ENCODE results near the gene RAD54L2.
"Not testable (repeated sequence)": the region's sequence is repeated elsewhere in the genome, so short reads cannot be mapped to it uniquely, and the experiment has no call there.

RAD54L2 gene

DNA sequence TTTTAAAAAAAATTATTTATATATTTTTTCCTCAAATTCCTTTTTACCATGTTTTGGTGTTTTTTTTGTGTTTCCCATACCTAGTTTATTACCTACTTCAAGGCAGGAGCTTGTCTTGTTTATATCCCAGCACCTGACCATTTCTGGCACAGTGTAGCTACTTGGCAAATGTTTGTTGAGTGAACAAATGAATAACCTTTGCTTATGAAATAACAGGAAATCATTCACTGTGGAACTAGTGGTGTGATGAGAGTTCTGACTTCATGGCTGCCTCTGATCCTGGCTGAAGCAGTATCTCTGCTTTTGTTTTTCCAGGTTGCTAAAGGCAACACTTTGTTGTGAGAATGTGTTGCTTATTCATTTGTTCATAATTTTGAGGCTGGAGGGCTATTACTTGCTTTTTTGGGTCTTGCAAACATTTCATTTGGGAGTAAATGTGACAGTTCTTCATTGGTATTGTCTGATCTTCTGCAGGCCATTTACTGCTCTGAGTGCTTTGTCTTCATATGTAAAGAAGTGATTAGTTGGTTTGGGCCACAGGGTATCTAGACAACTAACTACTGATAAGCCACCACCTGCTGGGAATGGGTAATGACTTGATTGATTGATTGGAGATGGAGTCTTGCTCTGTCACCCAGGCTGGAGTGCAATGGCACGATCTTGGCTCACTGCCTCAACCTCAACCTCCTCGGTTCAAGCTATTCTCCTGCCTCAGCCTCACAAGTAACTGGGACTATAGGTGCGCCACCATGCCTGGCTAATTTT lies 5.7 kb downstream of the RAD54L2 start:
- no peak for DNase-seq

DNA sequence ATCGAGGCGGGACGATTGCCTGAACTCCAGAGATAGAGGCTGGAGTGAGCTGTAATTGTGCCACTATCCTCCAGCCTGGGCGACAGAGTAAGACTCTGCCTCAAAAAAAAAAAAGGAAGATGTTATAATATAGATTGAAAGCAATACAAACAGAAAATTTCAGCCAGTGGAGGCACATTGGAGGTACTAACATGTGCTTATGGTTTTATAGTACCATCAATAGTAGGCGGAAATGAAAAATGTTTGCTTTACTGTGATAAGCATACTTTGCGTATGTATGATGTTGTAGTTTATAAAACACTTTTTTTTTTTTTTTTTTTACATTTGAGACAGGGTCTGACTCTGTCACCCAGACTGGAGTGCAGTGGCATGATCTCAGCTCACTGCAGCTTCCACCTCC lies 8.8 kb downstream of the RAD54L2 start:
- no peak for DNase-seq

DNA sequence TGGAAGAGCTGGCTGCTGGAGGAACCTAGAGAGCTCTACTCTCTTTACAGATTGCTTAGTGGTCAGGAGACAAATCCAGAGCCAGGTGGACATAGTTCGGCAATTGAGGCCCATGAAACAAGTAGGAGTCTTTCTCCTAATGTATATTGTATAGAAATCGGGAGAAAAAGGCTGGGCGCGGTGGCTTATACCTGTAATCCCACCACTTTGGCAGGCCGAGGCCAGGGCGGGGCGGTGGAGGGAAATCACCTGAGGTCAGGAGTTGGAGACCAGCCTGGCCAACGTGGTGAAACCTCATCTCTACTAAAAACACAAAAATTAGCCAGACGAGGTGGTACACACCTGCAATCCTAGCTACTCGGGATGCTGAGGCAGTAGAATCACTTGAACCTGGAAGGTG lies 10.8 kb downstream of the RAD54L2 start:
- DNase-seq: no peak

DNA sequence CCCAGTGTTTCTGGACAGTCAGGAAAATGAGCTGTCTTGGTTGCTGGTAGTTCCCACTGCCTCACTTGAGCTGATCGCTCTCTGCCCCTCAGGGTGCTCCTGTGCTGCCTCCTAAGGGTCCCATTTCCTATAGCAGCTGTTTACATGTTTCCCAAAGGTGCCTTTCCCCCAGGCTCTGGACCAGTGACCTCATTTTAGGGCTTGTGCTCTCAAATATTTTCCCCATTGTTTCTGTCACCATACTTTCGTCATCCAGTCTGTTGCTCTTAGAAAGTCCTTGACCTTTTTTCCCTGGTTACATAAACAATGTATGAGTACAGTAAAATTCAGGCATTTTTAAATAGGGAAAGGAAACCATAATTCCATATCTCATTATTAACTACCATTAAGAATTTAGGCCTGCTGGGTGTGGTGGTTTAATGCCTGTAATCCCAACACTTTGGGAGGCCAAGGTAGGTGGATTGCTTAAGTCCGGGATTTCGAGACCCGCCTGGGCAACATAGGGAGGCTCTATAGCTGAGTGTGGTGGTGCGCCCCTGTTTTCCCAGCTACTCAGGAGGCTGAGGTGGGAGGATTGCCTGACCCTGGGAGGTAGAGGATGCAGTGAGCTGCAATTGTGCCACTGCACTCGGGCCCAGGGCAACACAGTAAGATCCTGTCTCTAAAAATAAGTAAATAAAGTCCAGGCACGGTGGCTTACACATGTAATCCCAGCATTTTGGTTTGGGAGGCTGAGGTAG lies 11.7 kb downstream of the RAD54L2 start:
- DNase-seq: no peak

DNA sequence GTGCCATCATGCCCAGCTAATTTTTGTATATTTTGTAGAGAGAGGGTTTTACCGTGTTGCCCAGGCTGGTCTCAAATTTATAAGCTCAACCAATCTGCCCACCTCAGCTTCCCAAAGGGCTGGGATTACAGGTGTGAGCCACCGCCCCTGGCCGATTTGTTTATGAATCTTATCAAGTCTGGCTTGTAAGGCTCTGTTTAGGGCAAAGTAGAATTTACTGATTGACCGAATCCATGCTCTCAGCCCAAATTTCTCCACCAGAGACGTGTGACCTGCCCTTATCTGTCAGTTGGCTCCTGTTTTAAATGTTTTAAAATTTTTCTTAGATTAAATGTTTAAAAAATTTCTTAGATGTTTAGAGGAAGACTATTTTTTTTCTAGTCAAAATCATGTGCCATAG lies 19.5 kb downstream of the RAD54L2 start:
- no peak for DNase-seq

DNA sequence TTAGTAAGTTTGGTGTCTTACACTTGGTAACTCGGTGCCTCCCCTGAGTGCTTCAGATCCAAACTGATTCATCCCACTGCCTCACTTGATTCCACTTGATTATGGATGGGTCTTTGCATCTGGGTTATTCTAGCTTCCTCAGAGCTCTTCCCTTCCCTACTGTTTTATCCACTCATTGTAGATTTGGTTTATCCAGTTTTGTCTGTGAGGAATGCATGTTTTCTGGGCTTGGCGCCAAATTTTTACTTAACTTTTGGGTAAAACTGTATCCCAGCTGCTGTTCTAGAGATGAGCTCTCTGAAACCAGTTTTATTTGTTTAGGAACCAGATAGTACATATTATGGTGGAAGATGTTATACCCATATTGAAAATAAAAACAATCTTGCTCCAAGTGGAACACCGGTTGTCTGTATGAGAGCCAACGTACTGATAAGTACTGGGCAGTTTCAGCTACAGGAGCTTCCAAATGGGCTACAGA lies 20.9 kb downstream of the RAD54L2 start:
- no peak for DNase-seq

DNA sequence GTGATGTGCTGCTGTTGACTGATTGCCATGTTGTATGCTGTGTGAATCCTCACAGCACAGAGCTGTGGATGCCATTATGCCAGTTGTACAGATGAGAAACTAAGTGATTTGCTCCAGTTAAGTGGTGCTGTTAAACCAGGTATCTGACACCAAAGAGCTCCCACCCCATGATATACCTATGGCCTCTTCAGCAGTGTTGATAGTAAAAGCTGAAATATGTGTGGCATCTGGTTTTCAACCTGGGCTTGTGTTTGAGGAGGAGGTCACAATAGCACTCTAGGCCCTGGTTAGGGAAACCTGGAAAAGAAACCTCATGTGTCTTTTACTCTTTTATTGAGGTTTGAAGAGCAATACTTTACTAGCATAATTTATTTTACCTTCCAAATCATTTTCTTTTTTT lies 21.4 kb downstream of the RAD54L2 start:
- DNase-seq: no peak

DNA sequence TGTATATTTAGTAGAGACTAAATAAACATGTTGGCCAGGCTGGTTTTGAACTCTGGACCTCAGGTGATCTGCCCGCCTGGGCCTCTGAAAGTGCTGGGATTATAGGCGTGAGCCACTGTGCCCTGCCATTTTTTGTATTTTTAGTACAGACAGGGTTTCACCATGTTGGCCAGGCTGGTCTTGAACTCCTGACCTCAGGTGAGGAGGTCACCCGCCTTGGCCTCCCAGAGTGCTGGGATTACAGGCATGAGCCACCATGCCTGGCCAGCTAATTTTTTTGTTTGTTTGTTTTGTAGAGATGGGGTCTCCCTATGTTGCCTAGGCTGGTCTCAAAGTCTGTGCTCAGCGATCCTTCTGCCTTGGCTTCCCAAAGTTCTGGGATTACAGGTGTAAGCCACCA lies 23.9 kb downstream of the RAD54L2 start:
- not testable (repeated sequence) for DNase-seq

DNA sequence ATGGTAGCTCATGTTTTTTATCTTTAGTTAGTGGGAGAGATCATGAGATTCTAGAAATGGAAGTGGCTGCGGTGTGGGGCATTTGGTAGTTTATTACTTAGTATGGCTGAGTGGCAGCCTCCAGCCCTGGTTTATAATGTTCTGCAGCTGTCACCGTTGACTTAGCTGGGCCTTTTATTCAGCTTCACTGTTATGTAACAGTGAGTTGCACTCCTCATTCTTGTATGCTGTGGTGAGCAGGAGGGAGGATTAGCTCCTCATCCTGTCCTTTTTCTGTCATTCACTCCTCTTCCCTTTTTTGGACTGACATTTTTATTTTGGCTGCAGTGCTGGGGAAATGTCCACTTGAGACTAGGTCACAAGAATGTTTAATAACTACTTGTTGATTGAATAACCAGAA lies 29.5 kb downstream of the RAD54L2 start:
- DNase-seq: no peak

DNA sequence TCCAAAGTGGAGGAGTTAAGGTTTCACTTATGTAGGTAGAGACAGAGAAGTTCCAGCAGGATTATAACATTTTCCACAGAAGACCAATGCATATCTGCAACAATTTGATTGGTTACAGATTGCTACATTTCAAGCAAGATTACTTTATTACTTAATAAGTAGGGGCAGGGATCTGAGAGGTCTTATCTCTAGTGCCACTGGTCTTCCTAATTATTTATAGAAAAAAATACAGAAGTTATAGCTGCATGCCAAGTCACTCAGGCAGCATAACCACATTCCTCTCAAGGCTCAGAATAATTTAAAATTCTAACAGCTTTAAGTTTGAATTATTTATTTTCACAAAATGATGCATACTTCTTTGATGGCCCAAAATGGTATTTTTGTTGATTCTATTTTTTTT lies 30.5 kb downstream of the RAD54L2 start:
- DNase-seq: no peak

DNA sequence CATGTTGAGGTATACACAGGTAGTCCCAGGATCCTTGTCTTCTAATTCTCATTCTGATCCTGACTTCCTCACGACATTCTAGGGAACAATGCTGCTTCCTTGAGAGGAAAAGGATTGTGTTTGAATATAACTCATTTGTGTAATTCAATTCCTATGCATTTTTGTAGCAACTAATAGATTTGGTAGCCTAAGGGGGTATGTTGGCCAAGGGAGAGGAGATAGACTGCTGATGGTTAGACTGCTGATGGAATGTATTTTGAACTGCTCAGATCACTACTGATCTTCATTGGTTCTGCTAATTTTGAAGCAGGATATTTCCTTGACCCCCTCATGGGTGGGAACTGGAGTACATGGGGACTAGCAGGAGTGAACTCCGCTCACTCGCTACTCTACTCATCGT lies 39.7 kb downstream of the RAD54L2 start:
- DNase-seq: no peak

DNA sequence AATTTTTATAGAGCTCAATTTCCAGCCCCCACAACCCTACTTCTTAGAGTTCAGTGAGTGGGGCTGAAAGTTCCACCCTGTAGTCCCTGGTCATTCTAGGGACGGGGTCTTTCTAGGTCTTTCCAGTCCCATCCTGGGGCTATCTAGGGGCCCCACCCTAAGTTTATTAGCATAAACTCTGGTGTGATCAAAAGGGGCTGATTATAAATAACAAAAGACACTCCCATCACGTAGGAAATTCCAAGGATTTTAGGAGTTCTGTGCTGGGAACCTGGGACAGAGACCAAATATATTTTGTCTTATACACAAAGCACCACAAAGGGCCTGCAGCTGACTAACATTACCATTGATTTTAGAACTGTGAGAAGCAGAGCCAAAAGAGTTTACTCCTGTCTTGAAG lies 41.9 kb downstream of the RAD54L2 start:
- no peak for DNase-seq

DNA sequence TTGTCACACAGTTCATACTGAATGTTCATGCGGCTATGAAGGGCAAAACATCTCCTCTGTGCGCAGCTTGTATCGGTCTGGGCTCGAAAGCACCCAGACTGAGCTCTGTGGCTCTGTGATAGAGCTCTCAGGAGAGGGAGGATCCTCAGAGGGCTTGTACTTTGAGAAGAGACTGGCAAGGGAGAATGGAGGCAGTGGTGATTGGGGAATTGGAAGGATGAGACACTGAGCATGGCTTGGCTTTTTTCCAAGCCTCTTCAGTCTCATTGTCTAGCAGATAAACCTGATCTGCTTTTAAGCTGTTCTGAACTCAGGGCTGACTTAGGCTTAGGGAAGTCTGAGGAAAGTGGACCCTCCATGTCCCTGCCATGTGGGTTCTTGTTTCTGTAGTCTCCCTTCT lies 43.0 kb downstream of the RAD54L2 start:
- no peak for DNase-seq

DNA sequence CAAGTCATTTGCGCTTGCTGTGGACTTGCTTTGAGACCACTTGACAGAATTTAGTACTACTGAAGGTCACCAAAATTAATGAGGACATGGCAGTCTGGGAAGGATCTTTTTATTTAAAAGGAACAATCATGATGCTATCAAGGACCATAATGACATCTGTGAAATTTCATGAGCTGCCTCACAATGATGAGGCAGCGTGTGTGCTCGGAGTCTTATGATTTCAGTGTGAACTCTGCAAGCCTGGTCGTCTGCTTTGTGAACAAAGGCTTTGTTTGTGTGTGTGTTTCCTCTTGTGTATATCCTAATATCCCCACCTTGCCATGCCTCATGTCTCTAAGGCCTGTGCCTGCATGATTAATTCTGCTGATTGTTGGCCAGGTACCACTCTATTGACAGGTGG lies 46.7 kb downstream of the RAD54L2 start:
- DNase-seq: no peak

DNA sequence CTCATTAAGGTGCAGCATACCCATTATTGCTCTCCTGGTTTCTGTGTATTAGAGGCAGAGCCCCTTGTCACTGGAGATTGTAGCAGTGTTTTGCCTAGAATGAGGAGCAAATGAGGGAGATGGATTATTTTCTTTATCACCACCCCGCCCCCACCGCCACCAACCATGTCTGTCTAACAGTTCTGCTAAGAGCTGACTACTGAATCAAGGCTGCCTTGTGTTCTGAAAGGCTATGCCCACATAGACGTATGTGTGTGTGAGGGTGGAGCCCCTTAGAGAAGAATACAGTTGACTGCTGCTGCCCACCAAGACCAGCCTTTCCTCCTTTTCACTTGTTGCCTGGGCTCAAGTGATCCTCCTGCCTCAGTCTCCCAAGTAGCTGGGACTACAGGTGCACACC lies 47.4 kb downstream of the RAD54L2 start:
- no peak for DNase-seq

Measured in DMS 273 treated with DMSO at 0.1 percent for 48 hours (cell line).